Right lobe of liver (tissue), 6 donors: ENCODE results near the gene PSKH1. TPM values are rescaled to one million over a fixed set of nuclear protein-coding genes. Genes with fewer than 3 reads are reported as not detected.

Experiments used
- ATAC-seq, 4 donors: fragments of 200-7000 bp; cut with Tn5 transposase; one replicate each; pipeline ENCODE4 v1.9.1; 2020; ENCODE audit warnings: mild to moderate bottlenecking in 4 of 4, moderate library complexity in 4 of 4
- DNase-seq, 3 donors: peaks; one replicate each; pipeline ENCODE4 v3.0.0-alpha.2; 2020
- H3K27ac ChIP-seq, 3 donors: fragments of 200-600 bp; one replicate each; pipeline ENCODE4 v1.8.0; 2022
- H3K27me3 ChIP-seq, 2 donors: fragments of 200-600 bp; one replicate each; pipeline ENCODE4 v1.8.0; 2022
- H3K36me3 ChIP-seq, 4 donors: fragments of 200-600 bp; sonication (generic) in 1 of 4; one replicate each; pipeline versions ENCODE4 v1.5.1 to v1.8.0; 2017 to 2022; ENCODE audit warnings: control low read depth in 1 of 4
- H3K4me1 ChIP-seq, 4 donors: fragments of 200-600 bp; sonication (generic) in 1 of 4; one replicate each; pipeline versions ENCODE4 v1.5.1 to v1.8.0; 2017 to 2022; ENCODE audit warnings: control low read depth in 1 of 4
- H3K4me3 ChIP-seq, 3 donors: fragments of 200-600 bp; one replicate each; pipeline ENCODE4 v1.8.0; 2022
- H3K9me3 ChIP-seq, 4 donors: fragments of 200-600 bp; sonication (generic) in 1 of 4; one replicate each; pipeline versions ENCODE4 v1.5.1 to v1.8.0; 2017 to 2022; ENCODE audit warnings: control low read depth in 1 of 4
- POLR2A ChIP-seq: fragments of 450-650 bp; IDR thresholded peaks from one replicate; pipeline ENCODE4 v1.6.1; 2017; ENCODE audit warnings: antibody characterized with exemption, mild to moderate bottlenecking
- WGBS: methylation state at CpG from one replicate; pipeline ENCODE4 v1.1.6; 2018; ENCODE audit warnings: low coverage, low lambda C conversion rate; ENCODE audit not compliant: insufficient coverage; ENCODE audit errors: missing lambda C conversion rate; 5-methylcytosine and 5-hydroxymethylcytosine counted together
- intact Hi-C, 2 donors: fragments of 100-400 bp; cut with DNase I; formaldehyde crosslinking; loops; one replicate each; pipeline versions ENCODE4 v1.11.2 to v1.14.1; 2022
- total RNA-seq, 6 experiments: library from RNA; depleted of rRNA in 2 of 6; stranded (reverse); fragments of >200 nt in 2 of 6; fragmentation: NEBNext Ultra II Directional in 3 of 6; extraction: Animal tissue kit (Norgen Biotek cat#: 25700) in 3 of 6; gene quantifications; one replicate each; pipeline versions ENCODE4 v1.1.0 to v1.2.4, GENCODE V29; 2016 to 2023
- TF ChIP-seq, protein P1 (sequence below), 4 donors: fragments of 200-600 bp in 3 of 4; fragments of 450-650 bp in 1 of 4; IDR thresholded peaks; one replicate each; pipeline versions ENCODE4 v1.5.1 to v1.8.0; 2016 to 2022; ENCODE audit warnings: antibody characterized with exemption in 4 of 4, mild to moderate bottlenecking in 2 of 4
- donor health status: DM: no; HTN: yes; CAD: no.
- donor health status: DM: no; HTN: no; CAD: no.
- donor health status: DM: no; HTN: no; CAD: no.
- donor health status: DM: no; HTN: yes; CAD: no.
- donor health status: DM: no; HTN: yes; CAD: no.

Gene PSKH1
- total RNA-seq, 6 experiments from 2014 or later = 6.7 to 22.6 (median 13.2) TPM

- ATAC-seq (no peak), DNase-seq (no peak)
- WGBS = 80% methylated on average over 1 of the region's 5 CpGs
- Histone ChIP-seq H3K9me3 (no peaks in the 10 kb centered on the region), H3K27me3 (no peaks in the 10 kb centered on the region), H3K4me3 (no peak overlapping the region), H3K4me1 (peaks cover 0 to 18% (median 4%) of the 10 kb centered on the region in 4 donors), H3K36me3 (peaks cover 3 to 63% (median 32%) of the 10 kb centered on the region in 4 donors), H3K27ac (no peak overlapping the region)
- TF ChIP-seq POLR2A = no peak
- TF ChIP-seq, protein P1, sequence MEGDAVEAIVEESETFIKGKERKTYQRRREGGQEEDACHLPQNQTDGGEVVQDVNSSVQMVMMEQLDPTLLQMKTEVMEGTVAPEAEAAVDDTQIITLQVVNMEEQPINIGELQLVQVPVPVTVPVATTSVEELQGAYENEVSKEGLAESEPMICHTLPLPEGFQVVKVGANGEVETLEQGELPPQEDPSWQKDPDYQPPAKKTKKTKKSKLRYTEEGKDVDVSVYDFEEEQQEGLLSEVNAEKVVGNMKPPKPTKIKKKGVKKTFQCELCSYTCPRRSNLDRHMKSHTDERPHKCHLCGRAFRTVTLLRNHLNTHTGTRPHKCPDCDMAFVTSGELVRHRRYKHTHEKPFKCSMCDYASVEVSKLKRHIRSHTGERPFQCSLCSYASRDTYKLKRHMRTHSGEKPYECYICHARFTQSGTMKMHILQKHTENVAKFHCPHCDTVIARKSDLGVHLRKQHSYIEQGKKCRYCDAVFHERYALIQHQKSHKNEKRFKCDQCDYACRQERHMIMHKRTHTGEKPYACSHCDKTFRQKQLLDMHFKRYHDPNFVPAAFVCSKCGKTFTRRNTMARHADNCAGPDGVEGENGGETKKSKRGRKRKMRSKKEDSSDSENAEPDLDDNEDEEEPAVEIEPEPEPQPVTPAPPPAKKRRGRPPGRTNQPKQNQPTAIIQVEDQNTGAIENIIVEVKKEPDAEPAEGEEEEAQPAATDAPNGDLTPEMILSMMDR (IDR thresholded peaks at IDR 0.05) = no peak
- intact Hi-C loops = loop anchor here in 1 of 2 donors (5.0 kb wide), 1 partner anchor 47 kb away; no protein-coding TSS in a partner anchor
Measured at GRCh38 chr16:67879936-67880335, 13.1 kb upstream of the PSKH1 start.

DNA sequence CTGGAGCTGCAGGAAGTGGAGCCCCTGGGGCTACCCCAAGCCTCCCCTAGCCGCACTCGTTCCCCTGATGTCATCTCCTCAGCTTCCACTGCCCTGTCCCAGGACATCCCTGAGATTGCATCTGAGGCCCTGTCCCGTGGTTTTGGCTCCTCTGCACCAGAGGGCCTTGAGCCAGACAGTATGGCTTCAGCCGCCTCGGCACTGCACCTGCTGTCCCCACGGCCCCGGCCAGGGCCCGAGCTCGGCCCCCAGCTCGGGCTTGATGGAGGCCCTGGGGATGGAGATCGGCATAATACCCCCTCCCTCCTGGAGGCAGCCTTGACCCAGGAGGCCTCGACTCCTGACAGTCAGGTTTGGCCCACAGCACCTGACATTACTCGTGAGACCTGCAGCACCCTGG, 12.5 kb upstream of the PSKH1 start:
- DNase-seq (no peak), ATAC-seq (no peak)
- TF ChIP-seq, protein P1 (IDR thresholded peaks at IDR 0.05) = no peak
- TF ChIP-seq POLR2A = no peak
- Histone ChIP-seq H3K27ac (no peak overlapping the region), H3K27me3 (no peaks in the 10 kb centered on the region), H3K9me3 (no peaks in the 10 kb centered on the region), H3K4me1 (peaks cover 0 to 20% (median 5%) of the 10 kb centered on the region in 4 donors), H3K4me3 (no peak overlapping the region), H3K36me3 (peaks cover 3 to 63% (median 32%) of the 10 kb centered on the region in 4 donors)
- no CpG with 5 or more reads among the region's 13 CpGs for WGBS
- intact Hi-C loops = loop anchor here in 1 of 2 donors (5.0 kb wide), 1 partner anchor 47 kb away; no protein-coding TSS in a partner anchor

GRCh38 chr16:67881621-67882161, 11.4 kb upstream of the PSKH1 start:
- no peak for DNase-seq
- ATAC-seq = no peak
- TF ChIP-seq, protein P1 (IDR thresholded peaks at IDR 0.05) = no peak
- no peak for TF ChIP-seq POLR2A
- WGBS = 85% methylated on average over 6 of the region's 21 CpGs
- H3K4me1 ChIP-seq = peaks cover 0 to 11% (median 5%) of the 10 kb centered on the region in 4 donors
- H3K9me3 ChIP-seq = no peaks in the 10 kb centered on the region
- peaks cover 3 to 62% (median 32%) of the 10 kb centered on the region in 4 donors for H3K36me3 ChIP-seq
- no peaks in the 10 kb centered on the region for H3K27me3 ChIP-seq
- H3K27ac ChIP-seq = no peak overlapping the region
- no peak overlapping the region for H3K4me3 ChIP-seq
- intact Hi-C loops = loop anchor here in 1 of 2 donors (5.0 kb wide), 1 partner anchor 46 kb away; no protein-coding TSS in a partner anchor

- Histone ChIP-seq H3K4me3 (no peak overlapping the region), H3K27ac (no peak overlapping the region), H3K36me3 (peaks cover 3 to 53% (median 28%) of the 10 kb centered on the region in 4 donors), H3K27me3 (no peaks in the 10 kb centered on the region), H3K4me1 (peaks cover 0 to 11% (median 5%) of the 10 kb centered on the region in 4 donors), H3K9me3 (no peaks in the 10 kb centered on the region)
- intact Hi-C loops = loop anchor here in 1 of 2 donors (5.0 kb wide), 1 partner anchor 45 kb away; no protein-coding TSS in a partner anchor
- WGBS = 48% methylated on average over 7 of the region's 18 CpGs
- ATAC-seq = peak in 3 of 4 donors; percentile 4 to 44 (median 35)
- TF ChIP-seq, protein P1 (IDR thresholded peaks at IDR 0.05) = peak in 2 of 4 donors; percentile 4 to 13
- no peak for TF ChIP-seq POLR2A
- peak; percentile 52 to 70 (median 59) for DNase-seq
Measured at GRCh38 chr16:67882374-67883145, 10.5 kb upstream of the PSKH1 start.
